Neural progenitor cell (in vitro differentiated cells): Measurements from ENCODE around the gene CDH11.

ENCODE experiments used
- CTCF ChIP-seq: fragments of 200-600 bp; sonication (generic); IDR thresholded peaks from 2 replicates; pipeline ENCODE4 v1.5.1; 2017; ENCODE audit warnings: antibody characterized with exemption, mild to moderate bottlenecking
- EZH2 ChIP-seq: fragments of 200-600 bp; sonication (generic); IDR thresholded peaks from 2 replicates; pipeline ENCODE4 v1.6.1; 2017; ENCODE audit warnings: antibody characterized with exemption, mild to moderate bottlenecking, moderate library complexity
- EZH2phosphoT487 ChIP-seq: fragments of 200-600 bp; sonication (generic); IDR thresholded peaks from 2 replicates; pipeline ENCODE4 v1.6.1; 2017; ENCODE audit warnings: antibody characterized with exemption

DNA sequence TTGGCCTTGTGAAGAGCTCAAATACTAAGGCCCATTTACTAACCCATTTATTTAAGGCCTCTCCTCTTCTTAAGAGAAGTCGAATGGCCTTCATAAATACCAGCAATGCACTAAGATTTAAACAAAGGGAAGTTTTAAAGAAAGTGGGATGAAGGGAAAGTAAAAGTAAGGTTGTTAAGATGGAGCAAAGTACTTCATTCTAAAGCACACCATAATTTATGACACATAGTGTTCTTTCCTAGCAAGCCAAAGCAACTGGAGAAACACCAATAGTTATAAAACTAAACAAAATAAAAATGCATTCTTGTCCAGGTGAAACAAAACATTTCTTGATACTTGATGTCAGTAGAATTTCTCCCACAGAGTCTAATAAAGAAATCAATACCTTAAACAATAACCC lies 27.9 kb downstream of the CDH11 start:
- TF ChIP-seq EZH2phosphoT487 (no peak), CTCF (no peak), EZH2 (no peak)
